Measurements from ENCODE around the gene LIMS1. TPM values are rescaled to one million over a fixed set of nuclear protein-coding genes. Genes with fewer than 3 reads are reported as not detected.
"Not testable (repeated sequence)": the region's sequence is repeated elsewhere in the genome, so short reads cannot be mapped to it uniquely, and the experiment has no call there.

Gene LIMS1
- total RNA-seq, 2 experiments from 2014 or later, result 47.4 to 52.2 TPM

DNA sequence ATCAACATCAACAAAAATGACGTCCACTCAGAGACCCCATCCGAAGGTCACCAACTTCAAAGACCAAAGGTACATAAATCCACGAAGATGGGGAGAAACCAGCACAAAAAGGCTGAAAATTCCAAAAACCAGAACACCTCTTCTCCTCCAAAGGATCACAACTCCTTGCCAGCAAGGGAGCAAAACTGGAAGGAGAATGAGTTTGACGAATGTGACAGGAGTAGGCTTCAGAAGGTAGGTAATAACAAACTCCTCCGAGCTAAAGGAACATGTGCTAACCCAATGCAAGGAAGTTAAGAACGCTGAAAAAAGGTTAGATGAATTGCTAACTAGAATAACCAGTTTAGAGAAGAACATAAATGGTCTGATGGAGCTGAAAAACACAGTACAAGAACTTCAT, 110.2 kb downstream of the LIMS1 start:
- CTCF ChIA-PET, POLR2A ChIA-PET: not testable (repeated sequence)

DNA sequence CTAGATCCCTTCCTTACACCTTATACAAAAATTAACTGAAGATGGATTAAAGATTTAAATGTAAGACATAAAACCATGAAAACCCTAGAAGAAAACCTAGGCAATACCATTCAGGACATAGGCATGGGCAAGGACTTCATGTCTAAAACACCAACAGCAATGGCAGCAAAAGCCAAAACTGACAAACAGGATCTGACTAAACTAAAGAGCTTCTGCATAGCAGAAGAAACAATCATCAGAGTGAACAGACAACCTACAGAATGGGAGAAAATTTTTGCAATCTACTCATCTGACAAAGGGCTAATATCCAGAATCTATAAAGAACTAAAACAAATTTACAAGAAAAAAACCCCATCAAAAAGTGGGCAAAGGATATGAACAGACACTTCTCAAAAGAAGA, 114.5 kb downstream of the LIMS1 start:
- ChIA-PET CTCF (interaction anchor here (1.2 kb wide), 1 partner anchor 12 kb away, joined by 3 read pairs; no protein-coding TSS in a partner anchor), POLR2A (interaction anchor here (1.2 kb wide), 1 partner anchor 11 kb away, joined by 4 read pairs; no protein-coding TSS in a partner anchor)

DNA sequence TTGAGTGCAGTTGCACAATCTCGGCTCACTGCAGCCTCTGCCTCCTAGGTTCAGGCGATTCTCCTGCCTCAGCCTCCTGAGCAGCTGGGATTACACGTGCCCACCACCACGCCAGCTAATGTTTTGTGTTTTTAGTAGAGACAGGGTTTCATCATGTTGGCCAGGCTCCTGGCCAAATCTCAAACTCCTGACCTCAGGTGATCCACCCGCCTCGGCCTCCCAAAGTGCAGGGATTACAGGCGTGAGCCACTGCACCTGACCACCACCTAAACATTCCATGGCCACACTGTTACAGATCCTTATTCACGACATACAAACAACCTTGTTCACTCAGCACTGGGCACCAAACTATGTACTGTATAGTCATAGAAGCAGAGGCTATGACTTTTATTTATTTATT, 116.2 kb downstream of the LIMS1 start:
- CTCF ChIA-PET, POLR2A ChIA-PET: not testable (repeated sequence)

DNA sequence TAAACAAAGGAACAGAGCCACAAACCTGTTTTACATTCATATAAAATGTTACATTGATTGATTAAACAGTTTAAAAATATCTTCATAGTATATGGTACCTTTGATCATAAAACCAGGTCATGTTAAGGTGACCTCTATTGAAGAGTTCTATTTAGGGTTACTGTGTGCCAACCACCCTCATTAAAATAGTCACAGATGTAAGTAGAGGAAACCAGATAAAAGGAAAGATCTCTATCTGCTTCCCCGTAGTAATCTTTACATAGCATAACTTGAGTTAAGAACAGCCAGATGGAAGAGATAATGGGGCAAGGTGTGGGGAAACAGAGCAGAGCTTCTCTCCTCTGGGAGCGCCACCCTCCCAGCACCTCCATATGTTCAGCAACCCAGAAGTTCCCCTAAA, 117.2 kb downstream of the LIMS1 start:
- POLR2A ChIA-PET, CTCF ChIA-PET: not testable (repeated sequence)

DNA sequence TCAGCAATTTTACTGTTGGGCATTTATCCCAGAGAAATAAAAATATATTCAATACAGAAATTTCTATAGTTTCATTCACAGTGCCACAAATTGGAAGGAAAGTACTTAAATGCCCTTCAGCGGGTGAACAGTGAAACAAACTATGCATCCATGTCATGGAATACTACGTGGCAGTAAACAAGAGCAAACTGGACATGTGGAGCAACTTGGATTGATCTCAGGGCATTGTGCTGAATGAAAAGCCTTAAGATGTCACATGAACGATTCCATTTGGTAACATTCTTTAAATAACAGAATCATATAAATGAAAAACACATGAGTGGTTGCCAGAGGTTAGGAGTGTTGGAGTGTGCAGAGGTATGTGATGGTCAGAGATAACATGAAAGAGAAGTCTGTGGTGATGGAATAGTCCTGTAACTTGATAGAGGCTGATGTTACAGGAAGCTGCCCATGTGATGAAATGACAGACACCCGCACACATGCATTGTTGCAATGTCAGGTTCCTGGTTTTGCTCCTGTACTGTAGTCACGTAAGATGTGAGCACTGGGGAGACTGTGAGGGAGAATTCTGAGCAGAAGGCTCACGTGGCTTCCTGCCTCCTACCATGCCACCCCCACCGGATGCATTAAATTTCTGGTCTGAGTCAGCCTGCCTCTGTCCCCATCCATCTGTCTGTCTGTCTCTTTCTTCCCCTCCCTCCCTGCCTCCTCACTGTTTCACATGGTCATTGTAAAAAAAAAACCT, 118.1 kb downstream of the LIMS1 start:
- CTCF ChIA-PET, POLR2A ChIA-PET: not testable (repeated sequence)

DNA sequence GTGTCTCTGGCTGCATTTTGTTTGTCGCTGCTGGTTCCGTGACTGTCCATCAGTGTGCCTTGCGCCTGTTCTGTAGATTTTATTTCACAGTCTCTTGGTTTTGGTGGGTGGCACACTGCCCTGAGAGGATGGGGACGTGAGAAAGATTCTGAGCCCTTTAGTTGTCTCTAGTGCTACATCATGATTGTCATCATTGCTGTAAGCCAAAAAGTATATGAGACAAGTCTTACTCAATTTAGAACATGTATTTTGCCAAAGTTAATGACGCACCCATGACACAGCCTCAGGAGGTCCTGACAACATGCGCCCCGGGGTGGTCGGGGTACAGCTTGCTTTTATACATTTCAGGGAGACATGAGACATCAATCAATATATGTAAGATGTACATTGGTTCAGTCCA, 119.2 kb downstream of the LIMS1 start:
- POLR2A ChIA-PET, CTCF ChIA-PET: not testable (repeated sequence)

DNA sequence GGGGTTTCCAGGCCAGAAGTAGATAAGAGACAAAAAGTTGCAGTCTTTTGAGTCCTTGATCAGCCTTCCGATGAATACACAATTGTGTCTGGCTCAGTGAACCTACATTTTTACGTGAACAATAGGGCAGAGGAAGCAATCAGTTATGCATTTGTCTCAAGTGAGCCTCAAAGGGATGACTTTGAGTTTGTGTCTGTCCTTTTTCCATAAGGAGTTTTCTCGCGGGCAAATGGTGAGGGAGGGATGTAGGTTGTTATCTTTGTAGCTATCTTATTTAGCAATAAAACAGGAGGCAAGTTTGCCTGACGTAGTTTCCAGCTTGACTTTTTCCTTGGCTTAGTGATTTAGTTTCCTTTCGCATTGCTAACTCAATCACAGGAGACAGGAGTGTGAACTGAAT, 119.6 kb downstream of the LIMS1 start:
- POLR2A ChIA-PET, result not testable (repeated sequence)
- CTCF ChIA-PET, result interaction anchor here (0.5 kb wide), 1 partner anchor 27 kb away, joined by 3 read pairs; no protein-coding TSS in a partner anchor

DNA sequence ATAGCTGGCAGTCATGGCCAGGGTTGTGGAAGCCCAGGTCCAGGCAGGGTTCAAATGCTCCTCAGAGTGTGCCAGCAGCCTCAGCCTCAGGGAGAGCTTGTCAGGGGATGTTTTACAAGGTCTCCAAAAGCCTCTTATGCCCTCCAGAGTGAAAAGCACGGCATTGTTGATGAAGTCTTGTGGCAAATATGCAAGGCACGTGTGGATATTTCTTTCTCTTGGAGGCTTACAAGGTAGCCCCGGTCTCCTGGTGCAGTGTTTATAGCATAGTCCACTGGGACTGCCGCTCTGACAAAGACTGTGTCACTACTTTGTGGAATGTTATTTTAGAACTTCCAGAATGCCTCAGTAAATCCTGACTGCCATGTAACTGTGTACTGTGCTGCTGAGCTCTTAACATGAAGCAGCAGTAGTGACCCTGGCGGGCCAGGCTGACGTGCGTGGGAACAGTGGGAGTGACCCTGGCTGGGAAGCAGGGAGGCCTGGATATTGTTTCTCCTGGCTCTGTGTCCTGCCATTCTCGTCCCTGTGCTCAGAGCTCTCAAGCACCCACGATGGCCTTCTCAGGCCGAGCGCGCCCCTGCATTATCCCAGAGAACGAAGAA, 120.4 kb downstream of the LIMS1 start:
- CTCF ChIA-PET, result interaction anchor here (0.5 kb wide), 1 partner anchor 26 kb away, joined by 3 read pairs; no protein-coding TSS in a partner anchor
- POLR2A ChIA-PET, result not testable (repeated sequence)

DNA sequence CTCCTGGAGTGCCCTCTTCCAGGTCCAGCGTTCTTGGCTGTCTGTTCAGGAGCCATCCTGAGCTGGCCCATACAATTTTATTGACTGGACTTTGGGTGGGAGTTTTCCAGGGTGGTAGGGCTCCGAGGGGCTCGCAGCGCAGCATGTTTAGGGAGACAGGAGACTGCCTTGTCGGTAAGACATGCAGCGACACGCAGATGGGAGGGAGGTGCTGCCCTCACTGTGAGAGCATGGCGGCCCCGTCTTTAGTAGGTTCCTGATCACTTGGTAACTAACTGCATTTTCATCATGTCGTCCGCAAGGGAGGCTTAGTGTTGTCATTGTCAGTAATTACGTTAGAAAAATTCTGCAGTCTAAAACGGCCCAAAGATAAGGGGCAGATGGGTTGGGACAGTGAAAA, 121.0 kb downstream of the LIMS1 start:
- POLR2A ChIA-PET, CTCF ChIA-PET: not testable (repeated sequence)

DNA sequence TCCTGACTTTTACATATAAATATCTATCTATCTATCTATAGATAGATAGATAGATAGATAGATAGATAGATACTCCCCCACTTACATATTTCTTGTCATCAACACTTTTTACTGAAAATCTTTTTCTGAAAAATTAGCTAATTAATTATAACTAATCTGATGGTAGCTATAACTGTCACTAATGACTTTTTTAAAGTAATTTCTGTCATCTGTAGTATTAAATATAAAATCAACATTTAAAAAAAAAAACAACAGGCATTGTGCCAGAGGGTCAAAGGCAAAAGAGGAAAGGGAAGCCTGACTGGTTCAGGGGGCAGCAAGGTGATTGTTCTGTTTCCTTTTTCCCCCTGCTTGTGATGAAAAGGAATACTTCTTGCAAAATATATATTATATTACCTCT, 122.0 kb downstream of the LIMS1 start:
- CTCF ChIA-PET, POLR2A ChIA-PET: not testable (repeated sequence)

DNA sequence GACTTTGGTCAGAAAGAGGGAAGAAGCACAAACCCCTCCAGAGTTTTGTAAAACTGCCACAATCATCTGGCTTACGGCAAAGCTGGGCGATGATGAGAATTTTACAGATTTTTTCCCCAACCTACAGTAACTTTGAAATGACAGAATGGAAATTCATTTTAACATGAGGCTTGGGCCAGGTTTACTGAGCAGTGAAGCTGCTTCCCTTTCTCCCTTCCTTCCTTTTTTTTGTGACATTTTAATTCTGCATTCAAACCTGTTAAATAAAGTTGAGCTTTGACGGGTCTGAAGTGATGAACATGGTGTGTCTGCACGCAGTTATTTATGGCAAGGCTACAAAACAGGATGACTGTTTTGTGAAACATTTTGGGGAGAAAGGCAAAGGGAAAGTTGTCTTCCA, 123.2 kb downstream of the LIMS1 start:
- CTCF ChIA-PET, POLR2A ChIA-PET: not testable (repeated sequence)

DNA sequence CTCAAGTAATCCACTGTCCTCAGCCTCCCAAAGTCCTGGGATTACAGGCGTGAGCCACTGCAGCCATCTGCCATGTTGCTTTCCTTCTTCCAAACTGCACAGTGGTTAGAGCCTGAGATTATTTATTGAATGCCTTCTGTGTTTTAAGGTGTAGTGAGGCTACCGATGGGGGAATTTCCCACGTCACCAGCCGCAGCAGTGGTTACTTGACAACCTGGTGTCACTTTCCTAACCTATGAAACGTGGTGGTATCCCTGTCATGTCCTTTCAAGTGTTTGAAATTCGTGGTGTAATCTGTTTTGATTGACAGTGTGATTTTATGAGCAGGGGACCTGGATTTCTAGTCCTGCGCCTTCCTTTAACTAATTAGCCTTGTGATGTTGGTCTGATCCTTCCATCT, 124.3 kb downstream of the LIMS1 start:
- POLR2A ChIA-PET, result not testable (repeated sequence)

DNA sequence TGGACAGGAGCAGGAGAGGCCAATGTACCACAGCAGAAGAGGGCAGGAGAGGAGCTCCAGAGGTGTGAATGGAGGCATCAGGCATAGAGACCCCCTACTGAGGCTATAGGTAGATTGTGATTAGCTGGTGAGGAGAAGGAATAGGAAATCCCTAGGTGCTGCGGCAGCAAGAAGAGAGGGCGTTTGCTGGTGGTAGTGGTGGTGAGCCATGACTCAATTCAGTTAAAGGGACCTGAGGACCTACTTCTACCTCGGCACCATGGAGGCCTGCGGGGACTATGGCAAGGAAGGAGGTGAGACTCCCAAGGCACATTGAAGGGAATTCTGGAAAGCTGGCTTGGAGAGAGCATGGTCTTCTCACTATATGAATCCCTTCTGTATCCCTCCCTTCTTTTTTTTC, 127.2 kb downstream of the LIMS1 start:
- POLR2A ChIA-PET, CTCF ChIA-PET: not testable (repeated sequence)

More for the DNA sequence above, 124.3 kb downstream of the LIMS1 start:
- CTCF ChIA-PET, result not testable (repeated sequence)

DNA sequence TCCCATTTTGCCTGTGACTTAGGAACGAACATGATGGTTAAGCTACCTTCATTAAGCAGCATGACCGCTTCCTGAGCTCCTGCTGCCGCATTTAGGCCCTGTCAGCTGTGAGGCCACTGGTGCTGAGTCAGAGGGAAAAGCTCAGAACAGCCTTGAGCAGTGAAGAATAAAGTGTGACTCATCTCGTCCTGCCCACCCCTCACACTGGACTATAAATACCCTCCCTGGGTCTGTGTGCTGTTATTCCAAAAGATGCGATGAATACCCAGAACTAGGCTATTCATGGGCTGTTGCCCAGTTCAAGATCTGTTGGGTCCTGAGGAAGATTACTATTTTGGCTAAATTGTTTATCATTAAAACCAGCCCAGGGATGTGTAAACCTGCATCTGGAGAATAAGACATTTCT, 127.9 kb downstream of the LIMS1 start:
- POLR2A ChIA-PET, CTCF ChIA-PET: not testable (repeated sequence)

DNA sequence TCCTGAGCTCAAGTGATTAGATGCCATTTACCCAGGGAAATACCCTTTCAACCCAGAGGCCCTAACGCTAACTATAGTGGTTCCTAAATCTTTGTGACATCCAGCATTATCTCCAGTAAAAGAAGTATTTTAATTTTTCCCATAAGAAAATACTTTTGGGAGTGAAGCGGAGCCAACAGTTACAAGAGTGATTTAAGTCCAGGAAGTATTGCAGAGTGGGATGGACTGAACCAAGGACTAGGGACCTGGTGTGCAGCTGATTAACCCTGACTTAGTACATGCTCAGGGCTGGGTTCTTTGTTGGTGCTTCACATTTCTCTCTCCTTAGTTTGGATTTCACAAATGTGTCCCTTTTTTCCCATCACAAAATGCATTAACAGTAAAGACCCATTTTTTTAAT, 129.1 kb downstream of the LIMS1 start:
- CTCF ChIA-PET, POLR2A ChIA-PET: not testable (repeated sequence)

DNA sequence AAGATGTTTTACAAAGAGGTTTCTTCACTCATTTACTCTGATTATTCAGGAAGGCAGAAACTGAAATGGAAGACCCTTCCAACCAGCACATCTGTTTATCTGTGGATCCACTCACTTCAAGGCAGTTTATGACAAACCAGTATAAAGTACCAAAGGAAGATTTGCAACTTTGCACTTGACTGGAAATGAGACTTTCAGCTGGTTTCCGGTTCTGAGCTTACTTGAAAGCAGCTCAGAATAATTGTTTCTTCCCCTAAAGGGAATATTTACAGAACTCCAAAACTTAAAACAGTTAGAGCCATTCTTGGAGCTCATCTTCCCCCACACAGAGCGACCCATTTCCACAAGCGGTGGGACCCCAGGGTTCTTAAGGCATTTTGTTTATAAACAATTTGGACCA, 129.8 kb downstream of the LIMS1 start:
- POLR2A ChIA-PET, result not testable (repeated sequence)
- CTCF ChIA-PET, result interaction anchor here (0.7 kb wide), 1 partner anchor 27 kb away, joined by 3 read pairs; no protein-coding TSS in a partner anchor

DNA sequence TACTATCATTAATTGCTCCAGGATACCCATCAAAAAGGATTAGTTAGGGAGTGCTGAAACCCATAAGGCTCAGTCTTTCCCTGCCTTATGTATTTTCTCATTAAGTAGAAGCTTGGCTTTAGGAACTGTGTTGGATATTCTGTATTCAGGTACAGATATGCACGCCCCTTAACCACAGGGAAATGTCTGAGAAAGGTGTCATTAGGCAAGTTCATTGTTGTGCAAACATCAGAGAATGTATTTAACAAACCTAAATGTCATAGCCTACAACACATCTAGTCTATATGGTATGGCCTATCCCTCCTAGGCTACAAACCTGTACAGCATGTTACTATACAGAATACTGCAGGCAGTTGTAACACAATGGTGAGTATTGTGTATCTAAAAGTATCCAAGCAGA, 130.7 kb downstream of the LIMS1 start:
- POLR2A ChIA-PET, CTCF ChIA-PET: not testable (repeated sequence)

DNA sequence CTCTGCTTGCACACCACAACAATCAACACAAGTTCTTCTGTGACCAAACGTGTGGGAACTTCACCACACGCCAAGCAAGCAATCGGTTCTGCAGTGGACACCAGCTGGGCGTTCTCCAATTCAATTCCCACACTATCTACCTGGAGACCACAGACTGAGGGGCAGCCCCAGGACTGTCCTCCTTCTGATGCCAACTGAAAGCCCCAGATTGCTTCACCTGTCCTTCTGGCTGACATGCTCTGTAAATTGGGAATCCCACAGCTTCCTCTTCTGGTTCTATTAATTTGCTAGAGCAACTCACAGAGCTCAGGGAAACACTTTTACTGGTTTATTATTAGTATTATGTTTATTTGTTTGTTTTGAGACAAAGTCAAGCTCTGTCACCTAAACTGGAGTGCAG, 131.7 kb downstream of the LIMS1 start:
- POLR2A ChIA-PET, CTCF ChIA-PET: not testable (repeated sequence)

DNA sequence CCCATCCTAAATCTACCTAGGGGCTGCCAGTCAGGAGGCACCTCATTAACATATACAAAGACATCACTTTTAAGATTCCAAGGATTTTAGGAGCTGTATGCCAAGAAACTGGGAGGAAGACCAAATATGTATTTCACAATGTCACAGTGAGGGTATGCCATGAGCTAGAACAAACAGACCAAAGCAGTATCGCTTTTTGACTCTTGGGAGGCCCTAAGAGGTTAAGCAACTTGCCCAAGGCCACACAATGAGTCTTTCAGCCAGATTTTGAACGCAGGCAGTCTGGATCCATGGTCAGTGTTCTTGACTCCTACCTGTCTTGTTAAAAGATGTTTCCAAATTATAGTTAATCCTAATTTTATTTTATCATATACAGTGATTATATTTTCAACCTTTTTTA, 132.9 kb downstream of the LIMS1 start:
- POLR2A ChIA-PET, result not testable (repeated sequence)

DNA sequence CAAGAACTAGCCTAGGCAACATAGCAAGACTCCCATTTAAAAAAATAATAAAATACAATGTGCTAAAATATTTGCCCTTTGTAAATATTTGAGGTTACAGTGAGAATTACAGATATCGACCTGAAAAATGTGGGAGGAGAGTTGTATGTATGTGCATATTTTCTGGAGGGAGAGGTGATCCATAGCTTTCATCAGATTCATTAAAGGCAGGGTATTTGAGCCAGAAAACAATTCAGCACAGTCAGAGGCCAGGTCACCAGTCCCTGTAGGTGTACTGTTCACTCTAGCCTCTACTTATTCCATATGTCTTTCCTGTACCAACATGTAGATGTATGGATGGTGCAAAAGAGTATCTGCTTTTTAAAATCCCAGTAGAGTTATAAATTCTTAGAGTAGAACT, 136.0 kb downstream of the LIMS1 start:
- CTCF ChIA-PET, POLR2A ChIA-PET: not testable (repeated sequence)

More for the DNA sequence above, 132.9 kb downstream of the LIMS1 start:
- CTCF ChIA-PET, result not testable (repeated sequence)

DNA sequence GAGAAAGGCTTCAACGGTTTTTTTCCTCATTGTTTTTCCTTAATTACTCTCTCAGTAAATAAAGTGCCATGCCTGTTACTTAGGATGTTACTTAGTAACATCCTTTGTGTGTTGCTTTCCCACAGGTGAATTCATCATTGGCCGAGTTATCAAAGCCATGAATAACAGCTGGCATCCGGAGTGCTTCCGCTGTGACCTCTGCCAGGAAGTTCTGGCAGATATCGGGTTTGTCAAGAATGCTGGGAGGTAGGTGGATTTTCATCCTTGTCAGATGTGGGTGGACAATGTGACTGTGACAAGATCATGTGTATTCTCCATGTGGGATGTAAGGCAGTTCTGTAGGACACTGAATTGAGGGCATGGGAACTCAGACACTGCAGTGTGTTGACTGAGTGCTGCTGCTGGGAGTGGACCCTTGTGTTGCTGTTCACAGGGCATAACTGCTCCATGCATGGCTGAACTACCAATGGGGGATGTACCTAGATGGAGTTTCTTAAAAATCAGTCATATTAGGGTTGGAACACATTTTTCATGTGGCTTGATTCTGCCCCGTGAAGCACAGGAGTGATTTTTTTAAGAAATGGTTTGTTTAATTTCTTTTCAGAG, 138.0 kb downstream of the LIMS1 start:
- POLR2A ChIA-PET, CTCF ChIA-PET: not testable (repeated sequence)

All from activated CD8-positive, alpha-beta memory T cell treated with anti-CD3 and anti-CD28 coated beads for 36 hours (primary cell).